HL-60/S4 treated with phorbol 12-myristate 13-acetate at 8.2 ng/mL for 4 days and 3 days (cell line): ENCODE data around the gene POP4.

Source experiments
- in situ Hi-C: fragments of 300-500 bp; cut with MboI; formaldehyde crosslinking; loops from 2 replicates; pipeline ENCODE4 v1.15.0; 2022; ENCODE audit warnings: low sequenced_read_pairs

POP4 gene

DNA sequence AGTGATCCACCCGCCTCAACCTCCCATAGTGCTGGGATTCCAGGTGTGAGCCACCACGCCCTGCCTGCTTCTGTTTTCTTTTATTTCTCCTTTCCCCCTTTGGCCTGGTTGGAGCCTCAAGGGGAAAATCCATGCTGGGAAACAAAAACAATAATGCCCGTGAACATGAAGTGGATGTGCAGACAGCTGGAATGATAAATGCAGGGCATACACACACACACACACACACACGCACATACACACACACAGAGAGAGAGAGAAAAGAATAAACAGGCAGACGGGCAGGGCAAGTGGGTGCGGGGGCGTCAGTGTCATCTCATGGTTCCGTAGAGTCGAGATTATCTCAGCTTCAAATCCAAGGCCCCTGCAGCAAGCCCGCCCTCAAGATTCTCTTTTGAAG is 54.8 kb downstream of the POP4 start:
- in situ Hi-C loops = no loop called here

GRCh38 chr19:29662278-29662603 is 56.2 kb downstream of the POP4 start:
- in situ Hi-C loops = no loop called here

DNA sequence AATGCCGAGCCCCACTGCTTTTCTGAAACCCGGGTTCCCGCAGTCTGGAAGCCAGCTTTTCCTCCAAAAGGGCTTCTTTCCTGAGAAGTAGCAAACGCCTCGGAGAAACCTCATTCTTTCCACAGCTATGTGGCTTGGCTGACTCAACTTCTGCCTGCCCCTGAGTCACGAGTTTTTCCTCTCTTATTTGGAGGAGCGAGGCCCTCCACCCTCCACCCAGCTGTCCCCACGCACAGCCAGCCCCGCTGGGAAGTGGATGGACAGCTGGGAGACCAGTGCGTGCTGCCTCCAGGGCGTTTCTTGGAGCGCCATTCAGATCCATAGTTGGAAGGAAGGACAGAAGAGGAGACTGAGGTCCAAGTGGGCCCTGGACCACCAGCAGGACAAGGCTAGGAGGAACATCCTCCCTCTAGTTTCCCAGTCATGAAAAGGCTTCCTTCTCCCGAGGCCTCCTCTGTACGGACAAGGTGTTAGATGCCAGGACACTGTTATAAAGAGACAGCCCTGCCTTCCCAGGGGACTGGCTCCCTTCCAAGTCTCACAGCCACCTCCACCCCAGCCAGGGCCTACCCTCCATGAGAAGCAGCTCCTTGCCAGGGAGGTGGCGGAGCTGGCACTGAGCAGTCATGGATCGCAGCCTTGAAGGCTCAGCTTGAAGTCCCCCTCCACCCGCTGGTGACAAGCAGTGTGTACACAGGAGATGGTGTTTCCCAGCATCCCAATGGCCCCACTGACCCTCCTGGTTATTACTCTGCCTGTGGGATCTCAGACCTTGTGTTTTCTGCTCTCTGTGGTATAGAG is 56.7 kb downstream of the POP4 start:
- in situ Hi-C loops = no loop called here

GRCh38 chr19:29663861-29664752 is 58.0 kb downstream of the POP4 start:
- in situ Hi-C loops = no loop called here

- in situ Hi-C loops = no loop called here
Observed at GRCh38 chr19:29664753-29665214, 58.7 kb downstream of the POP4 start.

- in situ Hi-C loops = no loop called here
Observed at GRCh38 chr19:29665215-29665825, 59.2 kb downstream of the POP4 start, which contains the start of gene PLEKHF1. Gene PLEKHF1 (plus strand): TSS chr19:29665461. CDS start chr19:29673840, 8,379 bp downstream.

GRCh38 chr19:29665826-29666577 is 59.9 kb downstream of the POP4 start:
- in situ Hi-C loops = no loop called here
